ENCODE results near the gene CCL15. TPM values are rescaled to one million over a fixed set of nuclear protein-coding genes. Genes with fewer than 3 reads are reported as not detected.
"Not testable (repeated sequence)": the region's sequence is repeated elsewhere in the genome, so short reads cannot be mapped to it uniquely, and the experiment has no call there.

Gene CCL15
- total RNA-seq, 4 donors from 2014 or later, result 4.6 TPM; not detected in 3

- no peak for ATAC-seq (ENCODE audit: low FRiP score)
- no peak for TF ChIP-seq CTCF (IDR thresholded peaks at IDR 0.05)
- no peak for DNase-seq (ENCODE audit: low spot score)
Measured at GRCh38 chr17:36024106-36024869, 22.9 kb upstream of the CCL15 start.

GRCh38 chr17:36019423-36019822 lies 18.1 kb upstream of the CCL15 start:
- ATAC-seq (ENCODE audit: low FRiP score), result no peak
- DNase-seq (ENCODE audit: low spot score), result no peak
- TF ChIP-seq CTCF (IDR thresholded peaks at IDR 0.05), result no peak

GRCh38 chr17:36017799-36018198 lies 16.4 kb upstream of the CCL15 start, which contains the start of gene CCL23:
CCL23 (minus strand) TSS chr17:36017972; CDS start chr17:36017897, 75 bp downstream.
- no peak for TF ChIP-seq CTCF (IDR thresholded peaks at IDR 0.05)
- no peak for ATAC-seq (ENCODE audit: low FRiP score)
- DNase-seq (ENCODE audit: low spot score), result no peak

GRCh38 chr17:36016555-36016954 lies 15.2 kb upstream of the CCL15 start:
- TF ChIP-seq CTCF (IDR thresholded peaks at IDR 0.05), result no peak
- DNase-seq (ENCODE audit: low spot score), result no peak
- ATAC-seq (ENCODE audit: low FRiP score), result no peak

GRCh38 chr17:36015895-36016294 lies 14.5 kb upstream of the CCL15 start:
- not testable (repeated sequence) for ATAC-seq (ENCODE audit: low FRiP score); DNase-seq (ENCODE audit: low spot score)

- ATAC-seq (ENCODE audit: low FRiP score), result no peak
Measured at GRCh38 chr17:36014946-36015345, 13.6 kb upstream of the CCL15 start.

GRCh38 chr17:36011201-36011600 lies 9.8 kb upstream of the CCL15 start:
- ATAC-seq (ENCODE audit: low FRiP score) (no peak), DNase-seq (ENCODE audit: low spot score) (no peak)
- no peak for TF ChIP-seq CTCF (IDR thresholded peaks at IDR 0.05)

More at GRCh38 chr17:36014946-36015345, 13.6 kb upstream of the CCL15 start:
- DNase-seq (ENCODE audit: low spot score), result no peak
- TF ChIP-seq CTCF (IDR thresholded peaks at IDR 0.05), result no peak
